SK-N-SH treated with all-trans-retinoic acid at 6 μM for 48 hours (cell line): Measurements from ENCODE around the gene ARMCX6.

Experiments used
- RARB ChIP-seq: fragments of 250-450 bp; sonication (Bioruptor Pico); IDR thresholded peaks from 2 replicates; pipeline ENCODE4 v1.8.0; 2021; ENCODE audit warnings: mild to moderate bottlenecking, moderate library complexity
- ZFP3 ChIP-seq: fragments of 250-450 bp; sonication (Bioruptor Pico); IDR thresholded peaks from 2 replicates; pipeline ENCODE4 v1.5.0; 2020; ENCODE audit warnings: mild to moderate bottlenecking, moderate library complexity
- TF ChIP-seq, protein P1 (sequence below): fragments of 250-450 bp; sonication (Bioruptor Pico); IDR thresholded peaks from 2 replicates; pipeline ENCODE4 v1.8.0; 2020; ENCODE audit warnings: mild to moderate bottlenecking, moderate library complexity, borderline replicate concordance
- TF ChIP-seq, protein P2 (sequence below): fragments of 250-450 bp; sonication (Bioruptor Pico); IDR thresholded peaks from 2 replicates; pipeline ENCODE4 v1.5.0; 2020; ENCODE audit warnings: mild to moderate bottlenecking, moderate library complexity
- TF ChIP-seq, protein P3 (sequence below): fragments of 250-450 bp; sonication (Bioruptor Pico); IDR thresholded peaks from 2 replicates; pipeline ENCODE4 v1.5.1; 2021; ENCODE audit warnings: mild to moderate bottlenecking, moderate library complexity

DNA sequence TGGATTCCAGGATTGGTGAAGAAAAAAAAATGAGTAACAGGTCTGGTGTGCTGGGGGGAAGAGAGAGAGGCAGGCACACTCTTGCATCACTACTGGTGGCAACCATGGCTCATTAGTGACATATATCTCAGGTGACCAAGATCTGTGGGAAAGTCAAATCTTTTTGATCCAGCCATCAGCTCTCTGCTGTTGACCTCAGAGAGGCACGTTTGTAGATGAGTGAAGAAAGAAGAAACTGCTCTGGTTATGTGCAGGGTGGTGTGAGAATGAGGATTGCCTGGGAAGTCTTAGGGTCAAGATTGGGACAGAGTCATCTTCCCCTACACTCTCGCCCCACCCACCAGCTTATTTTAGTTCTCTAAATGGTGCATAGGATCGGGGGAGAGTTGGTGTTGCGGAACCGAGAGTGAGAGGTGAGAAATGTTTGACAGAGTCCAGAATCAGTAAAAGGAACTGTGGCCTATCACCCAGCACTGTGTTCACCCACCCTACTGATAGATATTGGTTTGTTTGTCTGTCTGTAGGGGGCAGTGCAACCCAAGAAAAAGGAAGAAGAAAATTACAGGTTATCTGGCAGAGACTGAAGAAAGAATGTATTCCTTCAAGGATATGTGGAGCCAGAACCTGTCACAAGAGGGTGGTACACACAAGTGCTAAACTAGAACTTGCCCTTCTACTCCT is 21.9 kb downstream of the ARMCX6 start:
- TF ChIP-seq RARB (CRISPR knock-in tag) (no peak), ZFP3 (no peak)
- TF ChIP-seq, protein P1, sequence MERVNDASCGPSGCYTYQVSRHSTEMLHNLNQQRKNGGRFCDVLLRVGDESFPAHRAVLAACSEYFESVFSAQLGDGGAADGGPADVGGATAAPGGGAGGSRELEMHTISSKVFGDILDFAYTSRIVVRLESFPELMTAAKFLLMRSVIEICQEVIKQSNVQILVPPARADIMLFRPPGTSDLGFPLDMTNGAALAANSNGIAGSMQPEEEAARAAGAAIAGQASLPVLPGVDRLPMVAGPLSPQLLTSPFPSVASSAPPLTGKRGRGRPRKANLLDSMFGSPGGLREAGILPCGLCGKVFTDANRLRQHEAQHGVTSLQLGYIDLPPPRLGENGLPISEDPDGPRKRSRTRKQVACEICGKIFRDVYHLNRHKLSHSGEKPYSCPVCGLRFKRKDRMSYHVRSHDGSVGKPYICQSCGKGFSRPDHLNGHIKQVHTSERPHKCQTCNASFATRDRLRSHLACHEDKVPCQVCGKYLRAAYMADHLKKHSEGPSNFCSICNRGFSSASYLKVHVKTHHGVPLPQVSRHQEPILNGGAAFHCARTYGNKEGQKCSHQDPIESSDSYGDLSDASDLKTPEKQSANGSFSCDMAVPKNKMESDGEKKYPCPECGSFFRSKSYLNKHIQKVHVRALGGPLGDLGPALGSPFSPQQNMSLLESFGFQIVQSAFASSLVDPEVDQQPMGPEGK (CRISPR knock-in tag): no peak
- TF ChIP-seq, protein P2, sequence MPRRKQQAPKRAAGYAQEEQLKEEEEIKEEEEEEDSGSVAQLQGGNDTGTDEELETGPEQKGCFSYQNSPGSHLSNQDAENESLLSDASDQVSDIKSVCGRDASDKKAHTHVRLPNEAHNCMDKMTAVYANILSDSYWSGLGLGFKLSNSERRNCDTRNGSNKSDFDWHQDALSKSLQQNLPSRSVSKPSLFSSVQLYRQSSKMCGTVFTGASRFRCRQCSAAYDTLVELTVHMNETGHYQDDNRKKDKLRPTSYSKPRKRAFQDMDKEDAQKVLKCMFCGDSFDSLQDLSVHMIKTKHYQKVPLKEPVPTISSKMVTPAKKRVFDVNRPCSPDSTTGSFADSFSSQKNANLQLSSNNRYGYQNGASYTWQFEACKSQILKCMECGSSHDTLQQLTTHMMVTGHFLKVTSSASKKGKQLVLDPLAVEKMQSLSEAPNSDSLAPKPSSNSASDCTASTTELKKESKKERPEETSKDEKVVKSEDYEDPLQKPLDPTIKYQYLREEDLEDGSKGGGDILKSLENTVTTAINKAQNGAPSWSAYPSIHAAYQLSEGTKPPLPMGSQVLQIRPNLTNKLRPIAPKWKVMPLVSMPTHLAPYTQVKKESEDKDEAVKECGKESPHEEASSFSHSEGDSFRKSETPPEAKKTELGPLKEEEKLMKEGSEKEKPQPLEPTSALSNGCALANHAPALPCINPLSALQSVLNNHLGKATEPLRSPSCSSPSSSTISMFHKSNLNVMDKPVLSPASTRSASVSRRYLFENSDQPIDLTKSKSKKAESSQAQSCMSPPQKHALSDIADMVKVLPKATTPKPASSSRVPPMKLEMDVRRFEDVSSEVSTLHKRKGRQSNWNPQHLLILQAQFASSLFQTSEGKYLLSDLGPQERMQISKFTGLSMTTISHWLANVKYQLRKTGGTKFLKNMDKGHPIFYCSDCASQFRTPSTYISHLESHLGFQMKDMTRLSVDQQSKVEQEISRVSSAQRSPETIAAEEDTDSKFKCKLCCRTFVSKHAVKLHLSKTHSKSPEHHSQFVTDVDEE (CRISPR knock-in tag): no peak
- TF ChIP-seq, protein P3, sequence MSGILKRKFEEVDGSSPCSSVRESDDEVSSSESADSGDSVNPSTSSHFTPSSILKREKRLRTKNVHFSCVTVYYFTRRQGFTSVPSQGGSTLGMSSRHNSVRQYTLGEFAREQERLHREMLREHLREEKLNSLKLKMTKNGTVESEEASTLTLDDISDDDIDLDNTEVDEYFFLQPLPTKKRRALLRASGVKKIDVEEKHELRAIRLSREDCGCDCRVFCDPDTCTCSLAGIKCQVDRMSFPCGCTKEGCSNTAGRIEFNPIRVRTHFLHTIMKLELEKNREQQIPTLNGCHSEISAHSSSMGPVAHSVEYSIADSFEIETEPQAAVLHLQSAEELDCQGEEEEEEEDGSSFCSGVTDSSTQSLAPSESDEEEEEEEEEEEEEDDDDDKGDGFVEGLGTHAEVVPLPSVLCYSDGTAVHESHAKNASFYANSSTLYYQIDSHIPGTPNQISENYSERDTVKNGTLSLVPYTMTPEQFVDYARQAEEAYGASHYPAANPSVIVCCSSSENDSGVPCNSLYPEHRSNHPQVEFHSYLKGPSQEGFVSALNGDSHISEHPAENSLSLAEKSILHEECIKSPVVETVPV (CRISPR knock-in tag): no peak
